NCI-H128 (cell line): Measurements from ENCODE around the gene GCN1.

Experiments
- DNase-seq: peaks from one replicate; lab custom pipeline; 2025; ENCODE audit not compliant: unreplicated experiment; lab: John Stamatoyannopoulos, UW

GCN1 gene

DNA sequence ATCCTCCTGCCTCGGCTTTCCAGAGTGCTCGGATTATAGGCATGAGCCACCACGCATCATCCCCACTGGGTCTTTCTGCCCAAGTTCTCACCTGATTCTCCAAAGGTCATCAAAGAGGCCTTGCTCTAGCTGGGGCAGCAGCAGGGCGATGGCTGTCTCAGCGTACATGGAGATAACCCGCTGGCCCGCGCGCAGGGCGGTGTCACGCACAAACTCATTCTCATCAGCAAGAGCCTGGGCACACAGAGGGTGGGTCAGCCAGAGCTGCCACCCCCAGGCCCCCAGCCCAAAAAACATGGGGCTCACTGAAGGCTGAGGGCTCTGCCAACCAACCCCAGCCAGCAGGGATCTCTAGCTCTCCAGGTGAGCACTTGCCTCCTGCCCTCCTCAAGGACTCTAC, 50.3 kb downstream of the GCN1 start:
- DNase-seq = no peak

- DNase-seq = no peak
These were observed 52.2 kb downstream of the GCN1 start for GRCh38 chr12:120142231-120142877.

DNA sequence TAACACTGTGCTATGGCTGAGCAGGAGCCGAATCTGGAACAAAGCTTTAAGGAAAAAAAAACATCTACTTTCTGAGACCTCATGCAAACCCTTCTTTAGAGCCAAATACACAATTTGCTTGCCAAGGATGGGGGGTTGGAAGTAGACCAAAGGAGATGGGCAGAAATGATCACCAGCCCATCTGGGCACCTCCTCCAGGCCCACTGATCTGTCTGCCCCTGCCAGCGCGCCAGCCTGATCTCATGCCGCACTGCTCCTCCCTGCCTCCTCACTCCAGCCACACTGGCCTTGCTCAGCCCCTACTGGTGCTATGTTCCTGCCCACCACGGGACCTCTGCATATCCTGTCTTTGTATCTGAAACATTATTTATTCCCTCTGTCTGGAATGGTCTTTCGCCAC, 53.2 kb downstream of the GCN1 start:
- DNase-seq = no peak

DNA sequence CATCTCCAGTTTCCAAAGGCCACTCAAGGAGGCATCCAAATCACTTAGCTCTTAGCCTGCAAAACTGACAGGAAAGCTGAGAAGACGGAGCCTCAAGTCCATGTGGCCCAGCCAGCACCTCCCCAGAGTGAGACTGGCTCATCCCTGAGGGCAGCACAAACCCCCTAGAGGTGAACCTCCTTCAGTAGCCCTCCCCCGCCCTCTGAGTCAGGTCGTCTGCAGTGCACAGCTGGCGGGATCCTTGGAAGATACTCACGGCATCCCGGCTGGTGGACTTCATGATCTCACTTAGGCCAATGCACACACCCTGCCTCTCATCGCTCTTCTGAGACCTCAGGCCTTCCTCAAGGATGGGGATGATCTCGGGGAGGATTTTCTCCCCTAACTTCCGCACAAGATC, 53.9 kb downstream of the GCN1 start:
- DNase-seq = no peak

GRCh38 chr12:120139958-120140357, 54.6 kb downstream of the GCN1 start:
- no peak for DNase-seq

- no peak for DNase-seq
These were observed 56.1 kb downstream of the GCN1 start for GRCh38 chr12:120138366-120138765.

DNA sequence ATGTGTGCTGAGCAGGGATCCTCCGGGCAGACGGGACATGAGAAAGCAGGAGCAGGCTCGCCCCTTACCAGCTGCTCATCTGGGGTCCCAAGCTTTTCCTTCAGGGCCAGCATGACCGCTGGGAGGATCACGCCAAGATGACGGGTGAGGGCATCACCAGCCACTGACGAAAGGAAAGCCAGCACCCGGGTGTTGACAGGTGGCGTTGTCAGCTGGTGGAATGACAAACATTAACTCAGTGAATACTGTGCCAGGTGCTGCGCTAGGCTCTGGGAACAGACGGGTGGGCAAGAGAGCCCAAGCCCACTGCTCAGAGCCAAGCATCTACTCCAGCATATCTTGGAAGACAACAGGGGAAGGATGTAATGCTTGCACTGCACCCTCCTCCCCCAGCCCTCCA, 56.7 kb downstream of the GCN1 start:
- no peak for DNase-seq

DNA sequence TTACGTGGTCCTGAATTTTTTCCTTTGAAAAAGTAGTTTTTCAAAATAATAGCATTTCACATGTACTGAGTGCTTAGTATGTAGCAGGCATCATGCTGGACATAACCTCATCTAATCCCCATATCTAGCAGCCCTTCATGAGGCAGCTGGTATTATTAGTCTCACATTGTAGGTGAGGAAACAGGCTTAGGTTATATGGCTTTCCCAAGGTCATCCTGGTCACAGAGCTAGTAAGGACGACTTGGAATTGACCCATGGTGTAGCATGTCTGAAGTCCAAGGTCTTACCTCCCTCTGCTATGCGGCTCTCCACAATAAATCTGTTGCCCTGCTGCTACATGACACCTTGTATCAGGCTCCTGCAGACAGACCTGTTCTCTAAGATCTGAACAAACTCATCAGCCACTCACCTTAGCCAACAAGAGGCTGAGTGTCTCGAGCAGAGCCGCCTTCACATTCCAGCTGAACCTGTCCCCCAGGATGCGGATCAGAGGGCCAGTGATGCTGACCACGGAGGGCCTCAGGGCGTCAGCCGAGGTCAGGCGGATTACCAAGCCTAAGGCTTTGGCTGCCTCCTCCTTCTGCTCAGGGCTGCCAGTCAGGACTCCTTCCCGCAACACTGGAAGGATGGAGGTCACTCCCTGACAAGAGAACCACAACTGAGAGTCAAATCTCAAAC, 58.3 kb downstream of the GCN1 start:
- DNase-seq = no peak

GRCh38 chr12:120134307-120134980, 60.1 kb downstream of the GCN1 start:
- DNase-seq = no peak

DNA sequence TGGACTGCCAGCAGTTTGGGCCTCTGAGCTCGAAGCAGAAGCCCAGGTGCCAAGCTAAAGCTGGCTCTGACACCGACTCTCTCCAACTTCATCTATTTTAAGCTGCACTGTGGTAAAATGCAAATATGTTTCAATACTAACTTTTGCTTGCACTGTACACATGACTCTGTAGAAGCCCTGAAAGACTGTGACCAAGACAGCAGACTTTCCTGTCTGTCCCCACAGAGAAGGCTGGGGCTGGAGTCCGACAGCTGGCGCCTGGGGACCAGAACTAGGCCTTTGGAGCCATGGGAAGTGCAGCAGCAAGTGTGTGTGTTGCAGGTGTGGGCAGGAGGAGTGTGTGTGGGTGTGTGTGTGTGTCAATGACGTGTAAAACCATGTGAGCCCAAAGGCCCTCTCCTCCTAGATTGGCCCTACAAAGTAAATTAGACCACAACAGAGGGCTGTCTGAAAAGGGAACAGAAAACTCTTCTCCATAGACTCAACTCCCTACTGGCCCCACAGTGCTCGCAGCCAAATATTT, 61.6 kb downstream of the GCN1 start:
- no peak for DNase-seq

DNA sequence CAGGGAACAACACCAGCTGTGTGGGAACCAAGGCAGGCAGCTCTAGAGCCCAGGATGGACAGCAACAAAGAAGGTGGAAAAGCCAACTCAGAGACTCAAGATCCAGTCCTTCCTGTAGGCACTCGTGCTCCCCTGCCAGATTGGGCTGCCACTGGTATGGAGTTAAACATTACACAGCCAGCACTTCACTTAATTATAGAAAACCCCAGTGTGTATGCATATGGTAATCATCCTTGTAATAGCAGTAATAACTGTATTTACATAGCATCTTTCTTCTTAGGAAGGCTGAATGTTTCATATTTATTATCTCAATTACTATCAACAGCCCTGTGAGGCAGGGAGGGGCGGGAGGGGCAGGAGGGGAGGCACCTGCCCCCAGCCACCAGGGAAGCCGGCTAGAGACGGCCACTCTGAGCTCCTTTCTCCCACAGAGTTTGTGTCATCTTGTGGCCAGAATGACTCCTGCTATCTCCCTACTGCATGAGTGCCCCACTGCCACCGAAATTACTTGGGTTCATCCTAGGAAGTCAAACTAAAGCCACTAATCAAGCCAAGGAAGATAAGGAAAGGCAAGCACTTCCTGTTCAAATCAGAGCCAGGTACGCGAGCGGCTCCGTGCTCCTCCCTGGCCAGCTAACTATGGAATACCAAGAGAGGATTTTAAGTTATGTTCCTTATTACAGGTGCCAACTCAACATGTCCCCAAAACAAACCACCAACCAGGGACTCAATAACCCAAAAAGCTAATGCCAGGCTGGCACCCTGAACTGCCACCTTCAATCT, 62.3 kb downstream of the GCN1 start:
- no peak for DNase-seq

DNA sequence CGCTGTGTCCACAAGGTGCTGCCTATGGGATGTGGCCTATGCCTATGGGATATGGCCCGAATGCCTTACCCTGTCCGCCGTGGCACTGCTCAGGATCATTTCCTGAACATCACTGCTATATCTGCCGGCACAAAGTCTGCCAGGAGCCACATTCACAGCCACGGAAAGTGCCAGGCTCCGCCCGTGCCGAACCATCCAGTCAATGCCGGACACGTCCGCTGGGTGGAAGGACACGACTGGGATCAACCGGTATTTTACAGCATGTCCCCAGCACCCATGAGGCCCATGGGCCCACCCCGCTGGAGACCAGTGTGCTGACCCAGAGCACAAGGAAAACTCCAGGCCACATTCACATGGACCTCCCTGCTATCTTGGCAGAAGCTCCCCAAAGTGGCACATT, 63.4 kb downstream of the GCN1 start:
- DNase-seq = no peak

- no peak for DNase-seq
These were observed 64.5 kb downstream of the GCN1 start for GRCh38 chr12:120130011-120130410.

GRCh38 chr12:120126635-120127005, 67.9 kb downstream of the GCN1 start:
- DNase-seq = no peak

DNA sequence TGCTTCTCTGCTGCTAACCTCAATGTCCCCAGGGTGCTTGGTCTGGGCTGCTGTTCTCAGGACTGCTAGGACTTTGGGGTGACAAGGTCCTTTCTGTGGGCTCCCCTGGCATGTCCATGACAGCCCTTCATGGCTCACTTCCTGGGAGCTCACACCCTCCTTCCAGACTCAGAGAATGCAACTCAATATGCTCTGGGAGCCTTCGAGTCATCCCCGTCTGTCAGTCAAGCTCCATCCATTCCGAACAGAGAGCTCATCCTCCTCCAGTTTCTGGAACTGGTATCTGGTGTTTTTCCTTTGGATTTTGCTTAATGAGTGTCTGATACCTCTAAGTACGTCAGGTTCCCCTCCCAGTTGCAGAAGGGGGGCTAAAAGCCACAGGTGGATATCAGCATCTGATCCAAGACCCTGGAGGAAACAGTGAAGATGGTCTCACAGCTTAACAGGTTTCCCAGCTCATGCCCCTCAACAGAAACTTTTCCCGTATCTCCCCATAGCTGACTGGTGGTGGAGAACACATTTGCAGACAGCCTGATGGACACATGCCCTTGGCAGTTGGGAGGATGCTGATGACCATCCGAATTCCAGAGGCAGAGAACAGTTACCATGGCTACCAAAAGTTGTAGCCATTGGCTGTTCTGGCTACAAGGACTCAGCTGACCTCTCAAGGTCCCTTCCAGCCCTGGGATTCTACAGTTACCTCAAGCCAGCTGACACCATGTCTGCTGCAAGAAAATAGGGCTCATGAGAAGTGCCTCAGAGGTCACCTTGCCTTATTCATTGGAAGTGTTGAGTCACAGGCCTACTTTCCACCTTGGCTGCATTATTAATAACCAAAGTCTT, 68.5 kb downstream of the GCN1 start:
- DNase-seq = no peak

GRCh38 chr12:120125029-120125428, 69.5 kb downstream of the GCN1 start:
- no peak for DNase-seq

DNA sequence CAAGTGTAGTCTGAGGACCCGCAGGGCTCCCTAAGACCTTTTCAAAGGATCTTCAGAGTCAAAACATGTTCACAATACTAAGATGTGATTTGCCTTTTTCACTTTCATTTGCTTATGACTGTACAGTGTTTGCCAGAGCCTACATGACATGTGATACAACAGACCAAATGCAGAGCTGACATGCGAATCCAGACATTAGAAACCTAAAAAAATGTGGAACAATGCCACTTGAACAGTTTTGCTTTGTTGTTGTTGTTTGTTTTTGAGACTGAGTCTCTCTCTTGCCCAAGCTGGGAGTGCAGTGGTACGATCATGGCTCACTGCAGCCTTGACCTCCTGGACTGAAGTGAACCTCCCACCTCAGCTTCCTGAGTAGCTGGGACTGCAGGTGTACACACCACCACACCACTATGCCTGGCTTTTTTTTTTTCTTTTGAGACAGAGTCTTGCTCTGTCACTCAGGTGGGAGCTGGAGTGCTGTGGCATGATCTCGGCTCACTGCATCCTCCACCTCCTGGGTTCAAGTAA, 72.7 kb downstream of the GCN1 start:
- DNase-seq = no peak

GRCh38 chr12:120121343-120121742, 73.2 kb downstream of the GCN1 start:
- DNase-seq = no peak

DNA sequence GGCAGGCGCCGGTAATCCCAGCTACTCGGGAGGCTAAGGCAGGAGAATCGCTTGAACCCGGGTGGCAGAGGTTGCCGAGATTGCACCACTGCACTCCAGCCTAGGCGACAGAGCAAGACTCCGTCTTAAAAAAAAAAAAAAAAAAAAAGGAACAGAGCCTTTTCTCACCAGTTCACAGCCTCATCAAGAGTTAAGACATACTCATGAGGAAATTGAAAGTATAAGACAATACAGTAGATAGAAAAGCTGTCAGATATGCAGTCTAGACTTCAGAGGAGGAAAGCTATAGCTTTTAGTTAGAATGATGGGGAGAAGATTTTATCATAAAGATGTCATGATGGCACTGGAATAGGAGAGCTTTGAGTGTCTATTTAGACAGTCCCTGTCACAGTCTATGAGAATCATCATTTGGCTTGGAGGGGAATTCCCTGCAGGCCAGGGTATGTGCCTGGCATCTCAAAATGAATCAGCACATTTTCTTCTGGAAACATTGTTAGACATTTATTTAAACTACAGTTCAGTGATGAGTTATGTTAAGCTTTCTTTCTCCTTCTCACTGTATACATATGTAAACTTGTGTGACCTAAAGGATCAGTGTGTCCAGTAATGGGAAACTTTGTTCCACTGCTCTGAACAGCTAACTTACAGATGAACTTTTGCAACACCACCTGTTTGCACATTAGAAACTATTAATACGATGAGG, 75.1 kb downstream of the GCN1 start:
- no peak for DNase-seq
